ENCODE results near the gene NPTX2.

NPTX2 gene

GRCh38 chr7:98653601-98654310 is 36.7 kb downstream of the NPTX2 start:
- no peak for DNase-seq (ENCODE audit: low read depth in 2 of 2)

GRCh38 chr7:98654524-98655272 is 37.6 kb downstream of the NPTX2 start:
- DNase-seq (ENCODE audit: low read depth in 2 of 2) = no peak

- DNase-seq (ENCODE audit: low read depth in 2 of 2) = no peak
Measured at GRCh38 chr7:98655611-98656010, 38.5 kb downstream of the NPTX2 start.

GRCh38 chr7:98656899-98657298 is 39.8 kb downstream of the NPTX2 start:
- no peak for DNase-seq (ENCODE audit: low read depth in 2 of 2)

- no peak for DNase-seq (ENCODE audit: low read depth in 2 of 2)
Measured at GRCh38 chr7:98657736-98658135, 40.7 kb downstream of the NPTX2 start.

DNA sequence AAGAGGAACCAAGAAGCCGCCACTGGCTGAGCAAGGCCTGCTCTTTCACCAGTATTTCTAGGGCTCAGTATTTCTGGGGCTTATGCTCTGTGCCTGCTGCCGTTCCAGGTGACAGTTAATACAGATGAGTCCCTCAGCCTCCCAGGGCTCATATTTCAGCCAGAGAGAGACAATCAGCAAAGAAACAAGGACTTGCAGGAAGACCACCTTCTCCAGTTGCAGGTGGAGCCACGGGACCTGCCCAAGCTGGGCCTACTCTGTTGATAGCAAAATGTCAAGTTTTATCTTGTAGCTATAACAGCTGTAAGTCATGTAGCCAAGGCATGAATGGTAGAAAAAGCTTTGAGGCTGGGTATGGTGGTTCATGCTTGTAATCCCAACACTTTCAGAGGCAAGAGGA is 42.7 kb downstream of the NPTX2 start:
- DNase-seq (ENCODE audit: low read depth in 2 of 2) = no peak

- no peak for DNase-seq (ENCODE audit: low read depth in 2 of 2)
Measured at GRCh38 chr7:98661607-98662006, 44.5 kb downstream of the NPTX2 start.

DNA sequence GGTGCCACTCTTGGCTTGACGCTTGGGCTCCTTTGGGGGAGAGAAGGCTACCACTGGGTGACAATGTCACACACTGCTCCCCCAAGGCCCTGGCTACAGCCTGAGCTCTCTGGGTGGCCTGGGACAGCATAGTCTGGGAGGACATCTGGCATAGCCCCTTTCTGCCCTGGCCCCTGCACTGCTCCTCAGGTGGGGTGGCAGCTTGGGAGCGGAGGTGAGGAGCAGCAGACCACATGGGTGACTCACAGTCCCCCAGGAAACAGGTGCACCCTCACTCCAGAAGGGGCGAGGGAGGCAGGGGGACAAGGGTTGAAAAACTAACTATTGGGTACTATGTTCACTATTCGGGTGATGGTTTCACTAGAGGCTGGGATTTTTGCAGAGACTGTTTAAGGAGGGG is 45.2 kb downstream of the NPTX2 start:
- DNase-seq (ENCODE audit: low read depth in 2 of 2) = no peak

GRCh38 chr7:98664882-98665281 is 47.8 kb downstream of the NPTX2 start:
- DNase-seq (ENCODE audit: low read depth in 2 of 2) = no peak

DNA sequence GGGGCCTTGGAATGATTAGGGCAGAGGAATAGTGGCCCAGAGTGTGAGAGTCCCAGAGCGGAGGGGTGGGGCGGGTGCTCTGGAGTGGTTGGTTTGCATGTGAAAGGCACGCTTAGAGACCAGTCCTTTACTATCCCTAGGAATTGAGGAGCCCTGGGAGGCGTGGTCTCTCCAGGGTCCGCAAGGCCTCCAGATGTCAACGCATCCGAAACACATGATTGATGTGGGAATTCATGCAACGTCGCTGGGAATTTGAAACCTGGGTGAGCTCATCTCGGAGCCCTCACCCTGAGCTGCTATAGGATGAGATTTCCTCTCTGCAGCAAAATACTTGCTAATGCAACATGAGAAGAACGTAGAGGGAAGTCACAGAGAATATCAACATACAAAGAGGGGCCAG is 51.2 kb downstream of the NPTX2 start:
- DNase-seq (ENCODE audit: low read depth in 2 of 2) = no peak

DNA sequence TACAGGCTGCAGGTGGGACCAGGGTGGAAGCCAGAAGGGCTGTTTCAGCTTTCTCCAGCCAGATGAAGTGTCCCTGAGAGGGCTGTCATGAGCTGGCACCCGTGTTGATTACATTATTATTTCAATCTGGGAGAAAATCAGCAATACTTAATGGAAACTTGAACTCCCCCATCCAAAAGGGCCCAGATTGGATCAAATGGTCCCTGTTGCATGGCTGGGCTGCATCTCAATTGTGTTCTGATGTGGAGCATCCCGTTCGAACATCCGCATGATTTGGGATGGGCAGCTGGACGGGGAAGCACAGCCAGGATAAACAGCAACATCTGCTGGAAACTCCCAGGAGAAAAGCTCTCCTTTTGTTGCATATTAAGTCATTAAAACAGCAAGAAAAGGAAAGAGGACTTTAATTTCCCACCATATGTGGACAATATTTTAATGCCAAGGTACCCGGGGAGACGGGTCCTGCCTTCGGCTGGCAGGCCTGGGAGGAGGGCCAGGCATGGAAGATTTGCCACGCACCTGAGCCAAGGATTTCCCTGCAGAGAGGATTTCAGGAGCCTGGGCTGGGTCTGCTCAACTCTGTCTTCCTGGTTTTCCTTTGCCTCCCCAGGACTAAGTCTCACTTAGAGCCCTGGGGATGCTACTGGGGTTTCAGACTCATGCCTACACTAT is 52.4 kb downstream of the NPTX2 start:
- DNase-seq (ENCODE audit: low read depth in 2 of 2) = no peak

GRCh38 chr7:98670186-98670585 is 53.1 kb downstream of the NPTX2 start:
- no peak for DNase-seq (ENCODE audit: low read depth in 2 of 2)

DNA sequence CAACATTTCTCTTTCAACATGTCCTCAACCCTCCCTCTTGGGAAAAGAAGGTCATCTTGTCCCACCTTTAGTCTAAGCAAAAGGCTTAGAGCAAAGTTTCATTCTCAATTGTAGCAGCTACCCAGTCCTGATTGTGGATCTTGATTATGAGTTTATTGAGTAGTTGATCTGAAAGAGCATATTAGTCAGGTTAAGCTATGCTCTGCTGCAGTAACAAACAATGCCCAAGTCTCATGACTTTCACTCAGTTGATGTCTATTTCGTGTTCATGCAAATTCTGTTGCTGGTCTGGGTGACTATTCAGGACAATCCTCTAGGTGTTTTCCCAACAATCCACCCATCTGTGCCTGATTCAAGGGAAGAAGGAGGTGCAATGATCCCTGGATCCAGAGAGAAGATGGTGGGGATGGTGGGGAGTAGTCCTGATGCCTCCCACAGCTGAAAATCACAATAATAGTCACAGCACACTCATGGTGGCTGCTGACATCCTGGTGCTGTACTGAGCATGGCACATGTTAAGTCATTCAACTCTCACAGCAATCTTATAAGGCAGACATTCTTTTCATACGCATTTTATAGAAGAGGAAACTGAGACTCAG is 54.7 kb downstream of the NPTX2 start:
- no peak for DNase-seq (ENCODE audit: low read depth in 2 of 2)

DNA sequence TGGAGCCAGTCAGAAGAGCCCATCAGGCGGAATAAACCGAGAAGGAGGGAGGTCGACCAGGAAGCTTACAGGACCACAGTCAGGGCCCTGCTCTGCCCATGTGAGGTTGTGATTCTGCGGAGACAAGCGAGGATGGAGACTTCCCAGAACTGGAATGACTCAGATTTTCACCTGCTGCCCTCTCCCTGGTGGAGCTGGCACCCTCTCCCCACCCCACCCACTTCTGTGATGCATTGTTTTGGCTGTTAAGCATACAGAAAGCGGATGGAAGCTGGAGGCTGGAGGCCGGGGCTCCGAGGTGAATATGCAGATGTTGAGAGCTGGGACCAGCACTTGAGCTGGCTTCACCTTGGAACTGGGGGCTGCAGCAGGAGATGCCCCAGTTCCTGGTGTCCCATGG is 57.4 kb downstream of the NPTX2 start:
- DNase-seq (ENCODE audit: low read depth in 2 of 2) = no peak

- no peak for DNase-seq (ENCODE audit: low read depth in 2 of 2)
Measured at GRCh38 chr7:98674881-98675280, 57.8 kb downstream of the NPTX2 start.

DNA sequence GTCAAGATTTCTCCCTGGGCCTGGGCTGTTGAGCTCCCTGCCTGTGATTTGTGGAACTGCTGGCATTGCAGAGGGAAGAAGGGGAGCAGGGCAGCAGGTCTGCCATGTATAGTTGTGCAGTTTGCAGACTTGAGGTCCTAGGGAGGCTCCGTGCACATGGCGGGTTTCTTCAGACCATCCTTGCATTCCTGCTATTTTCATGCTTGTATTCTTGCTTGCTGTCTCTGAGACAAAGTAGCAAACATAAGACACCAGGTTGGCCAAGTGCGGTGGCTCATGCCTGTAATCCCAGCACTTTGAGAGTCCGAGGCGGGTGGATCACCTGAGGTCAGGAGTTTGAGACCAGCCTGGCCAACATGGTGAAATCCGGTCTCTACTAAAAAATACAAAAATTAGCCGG is 61.1 kb downstream of the NPTX2 start:
- DNase-seq (ENCODE audit: low read depth in 2 of 2) = no peak

Data from stimulated activated CD8-positive, alpha-beta memory T cell treated with anti-CD3 and anti-CD28 coated beads, Interleukin-15, amount 100 ng/mL, for 48 hours (primary cell).